Hippocampal formation (tissue), 2 donors: Measurements from ENCODE around the gene GMCL1.
"Not testable (repeated sequence)": the region's sequence is repeated elsewhere in the genome, so short reads cannot be mapped to it uniquely, and the experiment has no call there.

Source experiments
- DNase-seq, 2 donors: peaks; one replicate each; lab custom pipeline; 2025; lab: John Stamatoyannopoulos, UW

GMCL1 gene

GRCh38 chr2:69829256-69830044, at the start of gene GMCL1:
Gene GMCL1, plus strand, starts transcription at chr2:69829660. Its CDS starts 233 bp downstream, at chr2:69829893.
- peak; percentile 80 to 95 for DNase-seq

GRCh38 chr2:69780921-69781320, 48.5 kb upstream of the GMCL1 start:
- no peak for DNase-seq

DNA sequence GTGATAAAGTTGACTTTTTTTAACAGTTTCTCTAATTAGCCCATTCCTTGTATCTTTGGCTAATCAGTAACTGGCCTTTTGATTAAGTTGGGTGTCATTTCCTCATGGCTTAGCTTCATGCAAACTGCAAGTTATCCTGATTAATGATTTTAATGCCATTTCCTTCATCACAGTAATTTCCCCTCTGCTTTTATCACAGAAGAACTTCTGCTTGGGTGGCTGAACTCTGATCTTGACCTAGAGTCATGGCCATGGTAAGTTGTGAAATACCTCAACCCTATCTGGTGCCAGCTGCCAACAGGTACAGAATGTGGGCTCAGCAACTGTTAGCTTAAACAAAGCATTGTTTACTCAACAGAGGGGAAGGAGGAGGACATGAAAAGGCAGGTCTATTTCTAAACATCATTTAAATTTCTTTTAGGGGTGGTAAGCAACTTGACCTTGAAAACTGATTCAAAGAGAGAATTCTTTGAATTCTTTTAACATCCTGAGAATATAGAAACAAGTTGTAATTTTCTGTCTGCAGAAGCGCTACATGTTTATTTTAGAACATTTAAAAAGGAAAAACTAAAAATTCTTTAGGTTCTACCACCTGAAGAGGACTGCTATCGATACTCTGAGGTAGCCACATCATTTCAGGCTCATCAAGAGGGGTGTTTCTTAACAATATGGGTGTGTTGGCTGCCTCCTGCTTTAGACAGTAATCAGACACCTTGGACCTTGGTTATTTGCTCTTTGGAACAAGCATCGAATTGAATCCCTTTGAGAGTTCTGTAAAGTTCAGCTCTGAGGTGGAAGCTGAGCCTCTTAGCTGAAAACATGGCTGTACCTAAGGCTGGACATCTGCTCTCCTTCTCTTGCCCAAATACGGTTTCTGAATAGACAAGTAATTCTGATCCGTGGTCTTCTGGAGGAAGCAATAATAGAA, 47.9 kb upstream of the GMCL1 start:
- DNase-seq, result no peak

DNA sequence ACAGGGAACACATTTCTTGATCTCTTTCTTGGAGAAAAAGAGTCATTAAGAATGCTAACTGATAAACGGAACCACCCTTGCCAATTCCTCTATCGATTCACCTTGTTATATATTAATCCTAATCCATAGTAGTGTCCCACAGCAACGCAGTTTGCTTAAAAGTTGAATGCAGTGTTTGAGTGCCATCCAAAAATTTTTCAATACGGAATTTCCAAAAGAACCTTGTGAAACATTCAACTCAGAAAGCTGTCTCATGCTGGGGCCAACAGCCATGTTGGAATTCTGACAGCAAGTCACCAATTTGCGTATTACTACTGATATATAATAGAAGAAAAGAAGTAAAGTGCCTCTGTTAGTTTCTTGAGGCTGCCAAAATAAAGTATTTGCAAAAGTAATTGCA, 45.2 kb upstream of the GMCL1 start:
- no peak for DNase-seq

GRCh38 chr2:69785358-69785757, 44.1 kb upstream of the GMCL1 start:
- DNase-seq, result no peak

GRCh38 chr2:69786052-69786560, 43.4 kb upstream of the GMCL1 start:
- DNase-seq, result no peak

DNA sequence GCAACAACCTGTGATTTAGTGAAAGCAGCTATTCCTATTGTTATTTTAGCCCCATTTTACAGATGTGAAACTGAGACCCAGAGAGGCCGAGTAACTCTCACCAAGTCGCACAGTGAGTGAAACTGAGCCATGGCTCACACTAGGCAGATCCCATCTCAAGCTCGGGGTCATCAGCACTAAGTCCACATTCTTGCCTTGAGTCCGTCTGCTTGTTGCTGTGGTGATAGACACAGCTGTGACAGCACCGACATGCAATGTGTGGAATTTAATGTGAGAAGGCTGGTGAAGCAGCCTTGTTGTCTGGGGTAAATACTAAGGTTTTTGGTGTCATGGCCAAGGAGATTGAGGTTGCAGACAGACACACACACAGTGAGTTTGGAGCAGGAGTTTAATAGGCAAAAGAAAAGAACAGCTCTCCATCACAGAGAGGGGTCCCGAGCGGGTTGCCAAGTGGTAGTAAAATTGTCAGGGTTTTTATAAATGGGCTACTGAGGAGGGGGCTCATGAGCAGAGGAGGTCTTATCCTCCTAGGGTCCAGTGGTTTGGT, 40.2 kb upstream of the GMCL1 start:
- DNase-seq, result no peak

DNA sequence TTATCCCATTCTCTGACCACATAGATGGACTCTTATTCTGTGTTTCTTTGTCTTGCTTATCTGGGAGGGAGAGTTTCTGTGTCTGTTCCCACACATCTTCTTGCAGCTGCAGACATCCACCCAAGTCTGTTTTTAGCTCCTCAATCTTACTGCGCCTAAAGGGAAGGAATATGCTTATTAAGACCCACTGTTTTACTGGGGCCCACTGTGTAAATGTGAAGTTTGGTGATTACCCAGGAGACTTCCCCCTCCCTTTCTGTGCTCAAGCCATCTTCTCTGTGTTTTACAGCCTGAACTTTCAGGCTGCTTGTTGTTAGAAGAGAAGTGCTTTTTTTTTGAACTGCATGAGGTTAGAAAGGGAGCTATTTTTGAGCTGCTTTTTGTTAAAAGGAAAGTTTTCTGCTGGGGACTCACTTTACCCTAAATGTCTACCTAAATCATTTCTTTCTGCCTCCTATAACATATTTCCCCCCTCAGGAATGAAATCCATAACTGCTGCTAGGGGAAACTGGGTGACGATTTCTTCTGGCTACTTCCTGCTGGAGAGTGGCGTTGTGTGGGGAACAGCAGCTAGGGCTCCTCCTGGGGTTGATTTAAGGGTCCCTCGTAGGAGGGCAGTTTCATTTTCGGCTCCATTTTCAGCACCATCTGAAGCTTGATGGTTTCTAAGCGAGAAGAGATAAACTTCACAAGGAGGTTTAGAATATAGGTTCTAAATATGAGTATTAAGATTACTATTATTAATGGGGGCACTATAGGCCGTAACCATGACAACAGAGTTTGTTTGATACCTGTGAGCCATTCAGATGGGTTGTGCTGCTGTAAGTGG, 39.5 kb upstream of the GMCL1 start:
- DNase-seq, result no peak

DNA sequence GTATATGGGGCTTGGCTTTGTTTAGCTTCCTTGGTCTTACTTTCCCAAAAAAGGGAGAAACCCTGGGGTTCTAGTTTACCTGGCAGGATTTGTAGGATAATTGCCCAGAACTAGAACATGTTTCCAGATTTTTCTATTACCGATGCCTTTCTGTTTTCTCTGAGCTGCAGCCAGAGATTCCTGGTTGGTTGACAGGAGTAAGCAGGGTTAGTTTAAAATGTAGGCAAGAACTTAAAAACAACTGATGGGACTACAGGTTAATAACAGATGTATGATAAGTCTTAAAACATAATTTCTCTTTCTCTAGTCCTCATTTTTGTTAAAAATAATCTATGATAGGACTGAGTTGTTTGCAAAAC, 38.9 kb upstream of the GMCL1 start:
- no peak for DNase-seq

- no peak for DNase-seq
These were observed 38.4 kb upstream of the GMCL1 start for GRCh38 chr2:69791045-69791444.

- DNase-seq, result no peak
These were observed 33.3 kb upstream of the GMCL1 start for GRCh38 chr2:69796174-69796573.

GRCh38 chr2:69797235-69797634, 32.2 kb upstream of the GMCL1 start:
- no peak for DNase-seq

GRCh38 chr2:69797836-69798289, 31.6 kb upstream of the GMCL1 start:
- DNase-seq, result no peak

GRCh38 chr2:69798290-69798908, 31.1 kb upstream of the GMCL1 start:
- no peak for DNase-seq

GRCh38 chr2:69798909-69799526, 30.4 kb upstream of the GMCL1 start:
- no peak for DNase-seq

- no peak for DNase-seq
These were observed 27.6 kb upstream of the GMCL1 start for GRCh38 chr2:69801745-69802290.

- DNase-seq, result not testable (repeated sequence)
These were observed 26.6 kb upstream of the GMCL1 start for GRCh38 chr2:69802781-69803367.

DNA sequence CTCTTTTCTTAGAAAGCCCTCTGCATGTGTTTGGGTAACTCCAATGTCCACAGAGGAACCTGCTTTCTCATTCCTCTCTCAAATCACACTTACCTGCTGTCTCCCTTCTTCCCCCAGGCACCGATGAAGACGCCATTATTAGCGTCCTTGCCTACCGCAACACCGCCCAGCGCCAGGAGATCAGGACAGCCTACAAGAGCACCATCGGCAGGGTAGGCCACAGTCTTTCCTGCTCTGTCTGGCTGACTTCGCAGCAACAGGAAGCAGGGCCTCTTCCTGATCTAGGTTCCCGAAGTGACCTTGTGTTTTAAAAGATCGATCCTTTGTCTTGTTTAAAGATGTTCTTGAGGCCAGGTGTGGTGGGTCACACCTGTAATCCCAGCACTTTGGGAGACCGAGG, 25.0 kb upstream of the GMCL1 start:
- DNase-seq, result no peak

DNA sequence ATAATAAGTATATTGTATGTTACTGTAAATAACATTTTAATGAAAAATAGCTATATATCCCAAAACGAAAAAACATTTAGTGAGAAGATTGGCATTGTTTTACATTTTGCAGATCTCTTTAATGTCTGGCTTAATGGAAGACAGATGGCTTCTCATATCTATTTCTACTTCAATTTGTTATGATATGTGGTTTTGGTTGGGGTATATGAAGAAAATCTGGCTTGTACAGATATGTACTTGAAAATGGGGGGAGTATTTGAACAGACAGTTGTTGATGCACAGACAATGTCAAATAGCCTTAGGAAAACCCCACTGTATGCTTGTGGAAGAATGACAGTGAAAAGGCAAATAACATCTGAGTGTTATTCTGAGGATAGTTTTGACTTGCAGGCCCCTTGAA, 23.6 kb upstream of the GMCL1 start:
- DNase-seq, result no peak
